COLO829 (cell line): ENCODE results near the gene MED22.
"Not testable (repeated sequence)": the region's sequence is repeated elsewhere in the genome, so short reads cannot be mapped to it uniquely, and the experiment has no call there.

ENCODE experiments used
- DNase-seq: peaks from one replicate; pipeline ENCODE4 v3.0.0; 2012; ENCODE audit warnings: low spot score

Gene MED22

DNA sequence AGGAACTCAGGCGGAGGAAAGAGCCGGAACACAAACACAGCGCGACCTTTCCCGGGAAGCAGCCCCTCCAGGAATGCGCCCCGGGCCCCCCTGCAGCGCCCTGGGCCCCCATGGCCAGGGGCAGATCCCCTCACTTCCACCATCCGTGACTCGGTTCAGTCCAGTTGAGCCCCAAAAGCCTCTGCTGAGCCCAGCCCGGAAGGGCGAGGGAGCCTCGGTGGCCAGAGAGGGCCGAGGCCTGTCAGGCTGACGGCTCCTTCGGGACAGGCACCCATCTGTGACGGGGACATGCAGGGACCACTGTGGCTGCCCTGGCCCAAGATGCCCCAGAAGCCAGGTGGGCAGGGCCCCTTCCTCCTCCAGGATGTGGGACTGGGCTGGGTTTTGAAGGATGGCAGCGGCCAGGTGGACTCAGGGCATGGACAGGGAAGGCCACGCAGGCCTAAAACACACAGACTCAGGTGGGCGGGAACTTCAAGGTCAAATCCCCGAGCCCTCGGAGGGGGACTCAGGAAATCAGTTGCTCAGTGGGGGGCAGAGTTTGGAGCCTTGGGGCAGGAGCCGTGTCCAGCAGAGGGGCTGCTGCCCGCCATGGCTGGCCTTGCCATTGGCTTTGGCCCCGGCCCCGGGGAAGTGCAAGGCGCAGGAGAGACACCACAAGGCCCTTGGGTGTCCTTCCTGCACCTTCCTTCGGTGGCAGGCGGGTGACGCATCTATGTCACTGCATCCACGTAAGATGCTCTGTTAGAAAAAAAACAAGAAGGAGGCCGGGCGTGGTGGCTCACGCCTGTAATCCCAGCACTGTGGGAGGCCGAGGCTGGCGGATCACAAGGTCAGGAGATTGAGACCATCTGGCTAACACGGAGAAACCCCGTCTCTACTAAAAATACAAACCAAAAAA lies 43.2 kb downstream of the MED22 start:
- DNase-seq = no peak

DNA sequence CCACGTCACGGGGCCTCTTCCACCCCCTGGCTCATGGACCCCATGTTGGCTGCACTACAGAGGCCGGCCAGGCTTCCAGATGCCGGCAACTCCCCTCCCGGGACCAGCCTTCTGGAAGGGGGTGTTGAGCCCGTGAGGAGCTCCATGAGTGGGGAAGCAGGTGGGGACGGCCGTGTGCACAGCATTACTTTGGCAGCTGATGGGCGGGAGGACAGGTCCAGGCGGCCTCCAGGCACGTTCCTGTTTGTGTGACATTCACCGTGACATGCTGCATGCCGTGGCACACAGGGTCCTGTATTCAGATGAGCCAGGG lies 43.8 kb downstream of the MED22 start:
- DNase-seq = no peak

DNA sequence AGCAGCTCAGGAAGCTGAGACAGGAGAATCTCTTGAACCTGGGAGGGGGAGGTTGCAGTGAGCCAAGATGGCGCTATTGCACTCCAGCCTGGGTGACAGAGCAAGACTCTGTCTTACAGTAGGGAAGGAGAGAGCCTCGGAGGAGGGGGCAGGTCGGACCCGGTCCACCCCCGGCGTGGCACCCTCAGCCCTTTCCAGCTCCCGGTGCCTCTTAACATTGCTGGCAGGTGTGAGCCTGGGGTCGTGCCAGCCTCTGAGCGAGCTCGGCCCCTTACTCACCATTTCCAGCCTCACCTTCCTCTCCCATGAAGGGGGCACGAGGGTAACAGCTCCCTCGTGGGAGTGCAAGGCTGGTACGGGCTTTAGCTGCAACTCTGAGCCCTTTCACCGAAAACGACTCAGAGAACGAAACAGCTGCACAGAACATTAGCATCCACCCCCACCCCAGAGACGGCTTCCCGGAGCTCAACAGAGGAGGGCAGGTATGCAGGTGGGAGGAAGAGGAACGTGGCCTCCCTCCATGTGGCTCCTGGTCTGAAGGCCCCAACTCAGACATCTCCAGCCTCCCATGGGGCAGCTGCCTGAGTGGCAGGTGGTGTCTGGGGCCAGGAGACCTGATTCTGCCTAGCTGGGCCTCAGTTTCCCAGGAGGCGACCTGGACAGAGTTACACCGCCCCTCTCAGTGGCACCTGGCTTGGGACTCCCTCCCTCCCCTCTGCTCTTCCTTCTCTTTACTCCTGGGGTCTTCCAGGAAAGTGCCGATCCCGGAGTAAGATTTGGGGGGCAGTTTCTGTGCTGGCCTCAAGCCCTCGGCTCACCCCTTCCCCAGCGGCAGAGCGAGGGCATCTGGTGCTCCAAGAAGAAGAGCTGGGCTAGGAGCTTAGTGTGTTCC lies 44.4 kb downstream of the MED22 start:
- DNase-seq = no peak

DNA sequence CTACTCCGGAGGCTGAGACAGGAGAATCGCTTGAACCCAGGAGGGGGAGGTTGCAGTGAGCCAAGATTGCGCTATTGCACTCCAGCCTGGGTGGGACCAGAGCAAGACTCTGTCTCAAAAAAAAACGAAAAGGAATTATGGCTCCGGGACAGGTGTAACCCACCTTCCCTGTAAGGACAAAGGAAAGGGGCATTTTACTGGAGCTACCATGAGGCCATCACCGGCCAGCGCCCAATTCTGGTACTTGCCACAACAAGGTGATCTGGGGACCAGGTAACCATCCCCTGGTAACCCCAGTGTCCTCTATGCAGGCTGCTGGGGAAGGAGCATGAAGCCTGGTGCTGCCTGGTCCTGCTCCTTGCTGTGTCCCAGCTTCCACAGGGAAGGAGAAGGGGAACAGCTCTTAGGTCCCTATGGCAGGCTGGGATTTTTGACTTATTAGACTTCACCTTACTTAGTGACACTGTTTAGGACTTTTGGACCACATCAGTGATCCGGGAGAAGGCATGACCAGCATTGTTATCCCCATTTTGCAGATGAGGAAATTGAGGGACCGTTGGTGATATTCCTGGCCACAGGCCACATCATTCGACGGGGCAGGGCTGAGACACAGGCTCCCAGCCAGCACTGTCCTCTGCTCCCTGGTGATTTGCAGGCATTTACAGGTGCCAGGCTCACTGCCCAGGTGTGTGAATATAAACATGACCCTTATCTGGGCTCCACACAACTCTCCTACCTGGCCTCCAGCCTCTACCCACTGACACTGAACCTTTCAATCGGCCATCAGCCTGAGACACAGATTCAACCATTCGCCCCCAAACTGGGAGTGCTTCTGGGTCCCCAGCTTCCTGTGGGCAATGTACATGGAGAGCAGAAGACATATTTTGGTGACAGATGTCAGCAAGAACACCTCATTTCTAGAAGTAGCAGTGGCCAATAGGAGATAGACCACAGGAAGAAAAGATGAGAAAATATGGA lies 46.4 kb downstream of the MED22 start:
- DNase-seq = no peak

DNA sequence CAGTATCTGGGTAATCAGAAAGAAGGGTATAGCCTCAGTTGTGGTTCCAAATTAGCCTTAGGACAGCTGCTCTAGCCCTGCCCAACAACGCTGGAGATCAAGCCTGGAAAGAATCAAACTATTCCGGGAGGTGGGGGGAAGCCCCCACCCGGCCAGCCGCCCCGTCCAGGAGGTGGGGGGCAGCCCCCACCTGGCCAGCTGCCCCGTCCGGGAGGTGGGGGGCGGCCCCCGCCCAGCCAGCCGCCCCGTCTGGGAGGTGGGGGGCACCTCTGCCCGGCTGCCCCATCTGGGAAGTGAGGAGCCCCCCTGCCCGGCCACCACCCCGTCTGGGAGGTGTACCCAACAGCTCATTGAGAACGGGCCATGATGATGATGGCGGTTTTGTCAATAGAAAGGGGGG lies 47.9 kb downstream of the MED22 start:
- not testable (repeated sequence) for DNase-seq

DNA sequence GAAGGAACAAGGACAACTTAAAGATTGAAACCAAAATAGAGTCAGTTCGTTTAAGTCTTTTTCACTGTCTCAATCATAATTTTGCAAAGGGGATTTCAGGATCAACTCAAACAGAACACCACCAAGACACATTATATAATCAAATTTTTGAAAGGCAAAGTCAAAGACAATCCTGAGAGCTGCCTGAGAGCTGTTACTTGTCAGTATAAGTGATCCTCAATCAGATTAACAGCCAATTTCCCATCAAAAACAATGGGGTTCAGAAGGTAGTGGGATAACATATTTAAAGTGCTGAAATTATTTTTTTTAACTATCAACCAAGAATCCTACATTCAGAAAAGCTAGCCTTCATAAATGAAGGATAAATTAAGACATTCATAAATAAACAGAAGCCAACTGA lies 53.7 kb downstream of the MED22 start:
- DNase-seq = no peak

DNA sequence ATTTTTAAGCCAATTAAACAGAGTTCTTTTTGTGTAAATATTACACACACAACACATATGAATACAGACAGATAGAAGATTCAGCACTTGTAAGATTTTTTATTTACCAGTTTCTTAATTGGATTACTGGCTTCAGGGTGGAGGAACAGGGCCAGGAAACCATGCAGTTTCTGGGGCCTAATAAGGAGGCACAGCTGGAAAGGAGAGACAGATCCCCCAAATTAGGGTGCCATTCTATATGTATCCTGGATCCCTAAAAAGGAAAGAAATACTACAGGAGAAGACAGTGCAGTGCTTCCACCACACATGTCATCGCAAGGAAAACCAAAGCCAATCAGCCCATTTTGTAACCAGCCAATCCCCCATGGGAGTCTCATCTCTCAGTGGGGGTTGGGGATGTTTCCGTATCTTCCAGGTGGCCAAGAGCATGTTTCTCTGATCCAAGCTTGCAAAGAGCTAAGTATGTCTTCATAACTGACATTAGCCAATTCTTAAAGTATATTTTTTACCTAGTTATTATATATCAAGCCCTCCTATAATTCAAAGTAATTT lies 57.1 kb downstream of the MED22 start:
- DNase-seq = no peak
